Lung microvascular endothelial cell (primary cell): ENCODE results near the gene CDC42BPA. TPM values are rescaled to one million over a fixed set of nuclear protein-coding genes. Genes with fewer than 3 reads are reported as not detected.
A peak's percentile ranks its signal among the peaks of the same experiment; 100 is the strongest.
"Not testable (repeated sequence)": the region's sequence is repeated elsewhere in the genome, so short reads cannot be mapped to it uniquely, and the experiment has no call there.

Experiments
- DNase-seq, 2 donors: peaks; one replicate each; pipeline versions ENCODE4 v3.0.0 to v3.0.0-alpha.2; 2010; ENCODE audit warnings: low read depth in 2 of 2
- total RNA-seq: library from RNA; depleted of rRNA; stranded (reverse); fragments of >200 nt; gene quantifications from 2 replicates; pipeline ENCODE4 v1.2.1, GENCODE V29; 2014

CDC42BPA gene
- total RNA-seq, 1 donor from 2014 or later: 79.2 TPM

DNA sequence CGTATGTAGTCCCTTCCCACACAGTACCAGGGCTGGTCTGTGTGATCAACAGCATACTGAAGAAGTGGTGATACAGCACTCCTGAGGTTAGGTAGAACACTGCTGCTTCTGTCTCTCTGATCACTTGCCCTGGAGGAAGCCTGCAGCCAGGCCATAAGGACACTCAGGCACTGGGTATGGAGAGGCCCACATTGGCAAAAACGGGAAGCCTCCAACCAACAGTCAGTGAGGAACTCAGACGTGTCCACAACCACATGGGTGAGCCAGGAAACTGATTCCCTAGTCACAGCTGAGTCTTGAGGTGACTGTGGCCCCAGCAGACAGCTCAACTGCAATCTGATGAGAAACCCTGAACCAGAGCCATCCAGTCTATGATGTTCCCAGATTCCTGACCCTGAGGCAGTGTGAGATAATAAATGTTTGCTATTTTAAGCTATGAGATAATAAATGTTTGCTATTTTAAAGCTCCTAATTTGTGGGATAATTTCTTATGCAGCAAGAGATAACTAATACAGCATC, 315.7 kb downstream of the CDC42BPA start:
- DNase-seq: no peak

GRCh38 chr1:226999579-226999978, 318.7 kb downstream of the CDC42BPA start:
- DNase-seq: not testable (repeated sequence)

- DNase-seq: no peak
These were observed 322.6 kb downstream of the CDC42BPA start for GRCh38 chr1:226995365-226996332.

- DNase-seq: no peak
These were observed 323.5 kb downstream of the CDC42BPA start for GRCh38 chr1:226994586-226995364.

GRCh38 chr1:226993814-226994585, 324.3 kb downstream of the CDC42BPA start:
- DNase-seq: no peak

- DNase-seq: no peak
These were observed 326.4 kb downstream of the CDC42BPA start for GRCh38 chr1:226991920-226992319.

DNA sequence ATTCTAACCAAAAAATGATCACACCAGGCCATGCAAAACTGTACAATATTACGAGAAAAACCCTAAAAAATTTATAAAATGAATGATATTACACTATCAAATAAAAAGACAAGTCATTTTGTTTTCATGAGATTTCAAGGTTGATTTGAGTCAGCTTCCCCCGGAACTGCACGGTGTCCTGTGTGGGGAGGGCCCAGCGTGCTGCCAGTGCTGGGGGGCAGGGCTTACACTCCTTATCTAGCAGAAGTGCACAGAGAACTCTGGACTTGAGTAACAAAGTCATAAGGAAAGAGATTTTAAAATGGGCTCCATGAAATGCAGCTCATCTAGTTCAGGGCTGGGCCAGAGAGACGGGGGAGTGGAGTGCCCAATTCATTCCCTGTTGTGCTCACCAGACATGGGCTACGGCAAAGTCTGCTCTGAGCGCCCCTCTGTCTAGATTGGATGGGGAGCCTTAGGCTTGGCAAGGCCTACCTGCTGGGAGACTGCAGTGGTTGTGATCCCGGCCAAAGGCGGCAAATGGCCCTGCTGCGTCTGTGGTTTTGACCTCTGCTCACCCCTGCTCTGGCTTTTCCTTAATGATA, 328.1 kb downstream of the CDC42BPA start:
- DNase-seq: peak; percentile 54 to 88

- DNase-seq: no peak
These were observed 329.0 kb downstream of the CDC42BPA start for GRCh38 chr1:226989085-226989920.

DNA sequence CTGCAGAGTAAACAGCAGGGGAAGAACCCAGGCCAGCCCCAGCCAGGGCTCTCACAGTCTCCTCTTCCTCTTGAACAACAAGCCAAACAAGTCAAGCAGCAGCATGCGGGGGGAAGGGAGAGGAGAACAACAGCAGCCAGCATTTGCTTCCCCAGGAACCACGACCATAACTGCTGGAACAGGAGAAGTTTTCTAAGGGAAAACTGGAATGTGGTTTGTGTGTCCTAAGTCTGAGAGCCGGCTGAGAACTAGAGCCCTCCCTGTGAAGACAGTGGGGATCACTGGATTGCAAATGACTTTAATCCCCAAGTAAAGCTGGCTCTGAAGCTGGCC, 330.0 kb downstream of the CDC42BPA start:
- DNase-seq: no peak

- no peak for DNase-seq
These were observed 330.5 kb downstream of the CDC42BPA start for GRCh38 chr1:226987623-226988333.

DNA sequence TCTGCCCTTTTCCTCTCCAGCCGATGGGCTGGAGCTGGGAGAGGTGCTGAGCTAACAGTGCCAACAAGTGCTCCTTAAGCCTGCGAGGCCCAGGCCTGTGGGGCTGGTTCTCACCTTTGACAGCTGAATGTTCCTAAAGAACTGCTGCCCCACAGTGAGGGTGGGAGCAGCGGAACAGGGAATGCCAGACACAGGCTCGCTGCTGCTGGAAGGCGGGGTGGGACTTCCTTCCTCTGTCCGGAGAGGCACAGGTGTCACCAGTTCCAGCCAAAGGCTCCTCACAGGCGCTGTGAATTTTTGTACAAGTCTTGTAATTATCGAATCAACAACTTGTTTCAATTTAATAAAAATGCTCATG, 331.1 kb downstream of the CDC42BPA start:
- DNase-seq: no peak

- no peak for DNase-seq
These were observed 331.7 kb downstream of the CDC42BPA start for GRCh38 chr1:226986496-226987178.

DNA sequence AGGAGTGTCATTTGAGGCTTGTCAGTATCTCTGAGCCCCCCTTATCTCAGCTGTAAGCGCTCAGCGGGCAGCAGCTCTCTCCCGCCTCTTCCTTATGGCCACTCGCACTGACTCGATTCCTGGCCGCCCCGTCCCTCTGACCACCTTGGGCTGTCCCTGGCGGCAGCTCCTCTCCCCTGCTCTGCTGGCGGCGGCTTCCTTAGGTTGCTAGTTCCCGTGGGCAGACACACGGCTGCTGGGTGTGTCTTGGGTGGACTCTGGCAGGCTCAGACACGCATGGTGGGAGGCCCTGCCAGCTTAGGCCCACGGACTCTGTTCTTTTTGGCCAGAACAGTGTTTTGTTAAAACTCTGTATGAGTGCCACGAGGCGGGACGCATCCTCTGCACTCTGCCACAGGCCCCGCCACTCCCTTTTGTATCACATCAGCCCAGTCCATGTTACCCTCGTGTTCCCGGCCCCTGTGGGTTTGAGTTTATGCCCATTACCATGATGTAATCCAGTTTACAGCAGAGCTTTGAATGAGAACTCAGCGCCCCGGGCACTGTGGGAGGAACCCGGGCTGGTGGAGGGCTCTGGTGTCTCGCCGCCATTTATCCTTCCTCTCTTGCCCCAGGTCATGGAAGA, 332.3 kb downstream of the CDC42BPA start:
- DNase-seq: no peak

- DNase-seq: no peak
These were observed 333.0 kb downstream of the CDC42BPA start for GRCh38 chr1:226985239-226985838.

- no peak for DNase-seq
These were observed 333.6 kb downstream of the CDC42BPA start for GRCh38 chr1:226984521-226985238.

- DNase-seq: no peak
These were observed 334.3 kb downstream of the CDC42BPA start for GRCh38 chr1:226983992-226984364.

DNA sequence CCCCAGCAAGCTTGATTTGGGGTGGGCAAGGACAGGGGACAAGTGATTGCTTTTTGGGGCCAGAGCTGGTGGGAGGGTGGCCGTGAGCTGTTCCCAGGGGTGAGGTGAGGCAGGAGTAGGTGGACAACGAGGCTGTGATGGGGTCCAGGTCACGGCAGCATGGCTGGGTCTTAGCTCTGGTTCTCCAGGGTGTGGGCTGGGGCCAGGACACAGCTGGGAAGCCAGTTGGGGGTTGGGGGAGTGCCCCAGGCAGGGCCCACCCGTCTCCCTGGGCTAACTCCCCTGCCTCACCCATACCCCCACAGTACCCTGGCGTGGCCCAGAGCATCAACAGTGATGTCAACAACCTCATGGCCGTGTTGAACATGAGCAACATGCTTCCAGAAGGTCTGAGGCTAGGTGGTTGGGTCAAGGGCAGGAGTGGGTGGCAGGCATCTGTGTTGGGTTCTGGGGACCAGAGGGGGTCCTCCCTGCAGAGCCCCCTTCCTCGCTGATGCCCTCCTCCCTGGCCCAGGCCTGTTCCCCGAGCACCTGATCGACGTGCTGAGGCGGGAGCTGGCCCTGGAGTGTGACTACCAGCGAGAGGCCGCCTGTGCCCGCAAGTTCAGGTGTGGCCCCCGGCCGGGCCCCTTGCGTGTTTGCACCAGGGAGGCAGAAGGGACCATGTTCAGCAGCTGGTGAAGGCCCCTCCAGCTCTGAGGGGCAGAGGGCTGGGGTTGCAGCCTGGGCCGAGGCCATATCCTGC, 334.9 kb downstream of the CDC42BPA start:
- DNase-seq: no peak
